GM21717 (cell line): Measurements from ENCODE around the gene PPP5C.
"Not testable (repeated sequence)": the region's sequence is repeated elsewhere in the genome, so short reads cannot be mapped to it uniquely, and the experiment has no call there.

Experiments
- ATAC-seq: cut with Tn5 transposase; IDR thresholded peaks from one replicate; pipeline ENCODE4 v1.9.1; 2021; ENCODE audit warnings: mild to moderate bottlenecking, moderate library complexity; ENCODE audit not compliant: unreplicated experiment

The PPP5C gene

GRCh38 chr19:46346821-46347571 lies at the start of gene PPP5C:
PPP5C (plus strand) TSS chr19:46347087; CDS start chr19:46347097, 10 bp downstream.
- ATAC-seq = peak; percentile 47

GRCh38 chr19:46297700-46298478 lies 49.0 kb upstream of the PPP5C start:
- ATAC-seq = no peak

- ATAC-seq = no peak
Observed at GRCh38 chr19:46298479-46299003, 48.3 kb upstream of the PPP5C start.

GRCh38 chr19:46299004-46299509 lies 47.8 kb upstream of the PPP5C start:
- no peak for ATAC-seq

GRCh38 chr19:46299695-46300094 lies 47.2 kb upstream of the PPP5C start:
- no peak for ATAC-seq

GRCh38 chr19:46303322-46303690 lies 43.6 kb upstream of the PPP5C start:
- ATAC-seq = no peak

- no peak for ATAC-seq
Observed at GRCh38 chr19:46303691-46304397, 43.0 kb upstream of the PPP5C start.

GRCh38 chr19:46306501-46306900 lies 40.4 kb upstream of the PPP5C start:
- no peak for ATAC-seq

- no peak for ATAC-seq
Observed at GRCh38 chr19:46308510-46308909, 38.4 kb upstream of the PPP5C start.

- no peak for ATAC-seq
Observed at GRCh38 chr19:46309056-46309455, 37.8 kb upstream of the PPP5C start.

- no peak for ATAC-seq
Observed at GRCh38 chr19:46311444-46311843, 35.4 kb upstream of the PPP5C start.

GRCh38 chr19:46313540-46314469 lies 33.1 kb upstream of the PPP5C start:
- ATAC-seq = not testable (repeated sequence)

GRCh38 chr19:46317339-46317738 lies 29.5 kb upstream of the PPP5C start:
- no peak for ATAC-seq

GRCh38 chr19:46319613-46320012 lies 27.3 kb upstream of the PPP5C start:
- no peak for ATAC-seq

- ATAC-seq = no peak
Observed at GRCh38 chr19:46320559-46320958, 26.3 kb upstream of the PPP5C start.

- no peak for ATAC-seq
Observed at GRCh38 chr19:46321653-46322052, 25.2 kb upstream of the PPP5C start.

GRCh38 chr19:46323227-46323626 lies 23.7 kb upstream of the PPP5C start:
- ATAC-seq = not testable (repeated sequence)

GRCh38 chr19:46324277-46324676 lies 22.6 kb upstream of the PPP5C start:
- ATAC-seq = no peak

- no peak for ATAC-seq
Observed at GRCh38 chr19:46326608-46327007, 20.3 kb upstream of the PPP5C start.

GRCh38 chr19:46328079-46328478 lies 18.8 kb upstream of the PPP5C start:
- ATAC-seq = no peak
